OCI-LY7 (cell line): Measurements from ENCODE around the gene MPPED1. TPM values are rescaled to one million over a fixed set of nuclear protein-coding genes. Genes with fewer than 3 reads are reported as not detected.

ENCODE experiments used
- BruUV-seq: library from RNA; stranded (reverse); fragments of 400-500 nt; replicated peaks from 2 replicates; lab custom pipeline; 2021; lab: Mats Ljungman, UMichigan
- CTCF ChIA-PET: fragments of 300-600 bp; sonication (Branson Sonifier 250); formaldehyde crosslinking; loops from one replicate; lab custom pipeline; 2022; ENCODE audit warnings: antibody characterized with exemption; ENCODE audit not compliant: unreplicated experiment; lab: Charles Lee
- POLR2A ChIA-PET: fragments of 300-600 bp; sonication (Branson Sonifier 250); formaldehyde crosslinking; loops from one replicate; lab custom pipeline; 2022; ENCODE audit warnings: antibody characterized with exemption; lab: Charles Lee
- DNase-seq: peaks from one replicate; pipeline ENCODE4 v3.0.0-alpha.2; 2015; ENCODE audit warnings: low spot score
- H2AFZ ChIP-seq: fragments of 200-600 bp; sonication (generic), shearing (Covaris generic); 2 replicates; pipeline ENCODE4 v1.6.1; 2014; ENCODE audit warnings: mild to moderate bottlenecking, antibody characterized with exemption, low read length, moderate library complexity
- H3K27ac ChIP-seq: fragments of 200-600 bp; sonication (generic); 2 replicates; pipeline ENCODE4 v1.5.1; 2014; ENCODE audit warnings: mixed run types, low read depth, mild to moderate bottlenecking, moderate library complexity, low read length, inconsistent platforms; ENCODE audit not compliant: poor library complexity, severe bottlenecking
- H3K36me3 ChIP-seq: fragments of 200-600 bp; sonication (generic); 2 replicates; pipeline ENCODE4 v1.6.1; 2014; ENCODE audit warnings: mild to moderate bottlenecking, antibody characterized with exemption, low read length, moderate library complexity, mixed read lengths; ENCODE audit not compliant: insufficient read depth
- H3K4me1 ChIP-seq: fragments of 200-600 bp; sonication (generic); 2 replicates; pipeline ENCODE4 v1.5.1; 2014; ENCODE audit warnings: mild to moderate bottlenecking, low read length; ENCODE audit not compliant: insufficient read depth, poor library complexity, severe bottlenecking
- H3K4me2 ChIP-seq: fragments of 200-600 bp; sonication (generic); 2 replicates; pipeline ENCODE4 v1.6.1; 2014; ENCODE audit warnings: mild to moderate bottlenecking, low read length
- H3K4me3 ChIP-seq: fragments of 200-600 bp; sonication (generic); 2 replicates; pipeline ENCODE4 v1.5.1; 2014; ENCODE audit warnings: mild to moderate bottlenecking, low read depth, low read length; ENCODE audit not compliant: poor library complexity, severe bottlenecking
- H3K79me2 ChIP-seq: fragments of 200-600 bp; sonication (generic); 2 replicates; pipeline ENCODE4 v1.6.1; 2016; ENCODE audit warnings: low read depth, mild to moderate bottlenecking, low read length, moderate library complexity, mixed read lengths; ENCODE audit not compliant: insufficient read depth
- H3K9me2 ChIP-seq: fragments of 200-600 bp; sonication (generic); 2 replicates; pipeline ENCODE4 v1.6.1; 2016; ENCODE audit warnings: mild to moderate bottlenecking, low read length, mixed read lengths; ENCODE audit not compliant: insufficient read depth
- H3K9me3 ChIP-seq: fragments of 200-600 bp; sonication (generic); 2 replicates; pipeline ENCODE4 v1.6.1; 2014; ENCODE audit warnings: mild to moderate bottlenecking, mixed run types, low read length, mixed read lengths
- H4K20me1 ChIP-seq: fragments of 200-600 bp; sonication (generic); 2 replicates; pipeline ENCODE4 v1.6.1; 2014; ENCODE audit warnings: mild to moderate bottlenecking, antibody characterized with exemption, low read length, moderate library complexity, mixed read lengths; ENCODE audit not compliant: insufficient read depth
- CTCF ChIP-seq: fragments of 200-600 bp; sonication (generic); conservative IDR thresholded peaks from 2 replicates; pipeline ENCODE4 v1.5.1; 2014; ENCODE audit warnings: mild to moderate bottlenecking, antibody characterized with exemption, low read length, moderate library complexity, mixed read lengths
- EZH2phosphoT487 ChIP-seq: fragments of 200-600 bp; sonication (generic); IDR thresholded peaks from 2 replicates; pipeline ENCODE4 v1.6.1; 2018; ENCODE audit warnings: low read depth, borderline replicate concordance, mild to moderate bottlenecking, mixed run types, antibody characterized with exemption, low read length, moderate library complexity, mixed read lengths
- intact Hi-C: fragments of 100-400 bp; cut with micrococcal nuclease; formaldehyde crosslinking; loops from one replicate; pipeline ENCODE4 v1.10.0; 2022; ENCODE audit not compliant: unreplicated experiment
- total RNA-seq, 2 experiments: library from RNA; depleted of rRNA in 1 of 2; stranded (reverse); fragments of >200 nt in 1 of 2; shearing (Covaris generic) in 1 of 2; gene quantifications; 2 replicates each; pipeline ENCODE4 v1.2.3, GENCODE V29; 2014 to 2022

MPPED1 gene
- total RNA-seq, 2 experiments from 2014 or later = not detected

GRCh38 chr22:43478621-43479300, 66.9 kb downstream of the MPPED1 start:
- CTCF ChIA-PET = no interaction called here
- POLR2A ChIA-PET = no interaction called here

GRCh38 chr22:43479301-43479950, 67.6 kb downstream of the MPPED1 start:
- no peaks in the 10 kb centered on the region for H3K79me2 ChIP-seq
- no peak overlapping the region for H2AFZ ChIP-seq
- H3K4me2 ChIP-seq = no peak overlapping the region
- H3K4me1 ChIP-seq = no peaks in the 10 kb centered on the region
- H3K4me3 ChIP-seq = no peak overlapping the region
- H3K9me3 ChIP-seq = no peaks in the 10 kb centered on the region
- CTCF ChIA-PET = no interaction called here
- intact Hi-C loops = no loop called here
- BruUV-seq = no TSS peak
- POLR2A ChIA-PET = no interaction called here
- no peaks in the 10 kb centered on the region for H3K36me3 ChIP-seq
- H3K9me2 ChIP-seq = no peaks in the 10 kb centered on the region
- no peaks in the 10 kb centered on the region for H4K20me1 ChIP-seq
- TF ChIP-seq EZH2phosphoT487 (no peak), CTCF (no peak)
- no peak overlapping the region for H3K27ac ChIP-seq
- DNase-seq = no peak

More at GRCh38 chr22:43478621-43479300, 66.9 kb downstream of the MPPED1 start:
- Histone ChIP-seq H3K4me3 (no peak overlapping the region), H3K36me3 (no peaks in the 10 kb centered on the region), H2AFZ (no peak overlapping the region), H3K9me2 (no peaks in the 10 kb centered on the region), H3K79me2 (no peaks in the 10 kb centered on the region), H3K4me1 (no peaks in the 10 kb centered on the region), H3K27ac (no peak overlapping the region), H3K9me3 (no peaks in the 10 kb centered on the region), H3K4me2 (no peak overlapping the region), H4K20me1 (no peaks in the 10 kb centered on the region)
- no peak for TF ChIP-seq EZH2phosphoT487
- TF ChIP-seq CTCF = no peak
- DNase-seq = no peak
- no TSS peak for BruUV-seq
- intact Hi-C loops = no loop called here

GRCh38 chr22:43479962-43480361, 68.1 kb downstream of the MPPED1 start:
- no peaks in the 10 kb centered on the region for H3K4me1 ChIP-seq
- no peak overlapping the region for H2AFZ ChIP-seq
- no peak overlapping the region for H3K4me2 ChIP-seq
- no peak overlapping the region for H3K27ac ChIP-seq
- POLR2A ChIA-PET = no interaction called here
- TF ChIP-seq EZH2phosphoT487 (no peak), CTCF (no peak)
- CTCF ChIA-PET = no interaction called here
- intact Hi-C loops = no loop called here
- BruUV-seq = no TSS peak
- no peaks in the 10 kb centered on the region for H3K9me2 ChIP-seq
- no peak for DNase-seq
- H4K20me1 ChIP-seq = no peaks in the 10 kb centered on the region
- H3K36me3 ChIP-seq = no peaks in the 10 kb centered on the region
- H3K4me3 ChIP-seq = no peak overlapping the region
- no peaks in the 10 kb centered on the region for H3K79me2 ChIP-seq
- no peaks in the 10 kb centered on the region for H3K9me3 ChIP-seq
